Loucy (cell line): ENCODE results near the gene FANCF.

Source experiments
- CTCF ChIP-seq: fragments of 200-600 bp; sonication (generic); conservative IDR thresholded peaks from 2 replicates; pipeline ENCODE4 v1.5.1; 2014; ENCODE audit warnings: mild to moderate bottlenecking, antibody characterized with exemption, low read length
- EZH2phosphoT487 ChIP-seq: fragments of 200-600 bp; IDR thresholded peaks from 2 replicates; pipeline ENCODE4 v1.6.1; 2018; ENCODE audit warnings: antibody characterized with exemption, mild to moderate bottlenecking, moderate library complexity, borderline replicate concordance

- TF ChIP-seq CTCF (no peak), EZH2phosphoT487 (no peak)
Measured at GRCh38 chr11:22641559-22641958, 15.9 kb upstream of the FANCF start.
